ENCODE data around the gene PRR23E. TPM values are rescaled to one million over a fixed set of nuclear protein-coding genes. Genes with fewer than 3 reads are reported as not detected.

Gene PRR23E
- polyA plus RNA-seq, 1 of the 3 experiments (the other 2 are of a cell fraction): not detected

DNA sequence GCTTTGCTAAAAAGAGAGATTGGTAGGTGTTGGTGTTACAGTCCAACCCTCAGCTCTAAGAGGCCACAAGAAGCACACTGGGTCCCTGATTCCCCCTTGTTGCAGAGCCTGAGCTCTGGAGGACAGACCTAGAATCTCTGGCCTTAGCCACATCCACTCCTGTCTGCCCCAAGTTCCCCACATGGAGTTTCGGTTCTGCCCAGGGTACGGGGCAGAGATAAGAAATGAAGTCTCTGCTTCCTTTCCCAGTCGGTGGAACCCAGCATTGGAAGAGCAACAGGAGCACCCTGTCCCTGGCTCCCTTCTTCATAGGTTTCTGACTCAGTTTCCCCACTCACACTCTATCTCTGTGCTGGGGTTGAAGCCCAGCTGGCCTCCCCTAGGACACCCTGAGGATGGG, 13.2 kb downstream of the PRR23E start:
- Histone ChIP-seq H4K20me1 (ENCODE audit: insufficient read depth) (no peaks in the 10 kb centered on the region), H3K36me3 (replicated peaks in 1 of 2; ENCODE audit: control insufficient read depth in 1 of 2, insufficient read depth in 2 of 2, low read length in 1 of 2) (no peaks in the 10 kb centered on the region), H3K4me3 (ENCODE audit: low read depth in 2 of 2, low read length in 1 of 2) (no peak overlapping the region), H3K4me1 (ENCODE audit: control insufficient read depth in 1 of 2, insufficient read depth in 2 of 2, low read depth in 1 of 2, low read length in 1 of 2) (peaks cover 0 to 26% of the 10 kb centered on the region in 2 experiments; a peak in 1 of 4 replicates), H3K27ac (ENCODE audit: low read depth in 2 of 2, low read length in 1 of 2) (no peak overlapping the region), H3K79me2 (ENCODE audit: insufficient read depth) (no peaks in the 10 kb centered on the region), H3K27me3 (ENCODE audit: insufficient read depth) (no peaks in the 10 kb centered on the region), H3K9ac (no peak overlapping the region), H2AFZ (ENCODE audit: low read depth) (no peak overlapping the region), H3F3A (replicated peaks; ENCODE audit: insufficient read depth) (peaks cover 4% of the 10 kb centered on the region), H3K9me3 (peaks cover 3% of the 10 kb centered on the region; the same call in 1 of the 2 replicates), H3K4me2 (no peak overlapping the region), H3K9me2 (no peaks in the 10 kb centered on the region)
- 77% methylated on average over 3 of the region's 3 CpGs for WGBS (ENCODE audit: low lambda C conversion rate)
- CTCF ChIA-PET: interaction anchor here (1.5 kb wide), 1 partner anchor 64 kb away, joined by 5 read pairs; no protein-coding TSS in a partner anchor
- POLR2A ChIA-PET: no interaction called here
- no peak for TF ChIP-seq CHD2 (IDR thresholded peaks at IDR 0.05; ENCODE audit: low read length, partially characterized antibody)
- no peak for TF ChIP-seq NRF1 (IDR thresholded peaks at IDR 0.05; ENCODE audit: low read depth, low read length)
- no peak for TF ChIP-seq TAF1 (IDR thresholded peaks at IDR 0.05; ENCODE audit: borderline replicate concordance, low read depth, low read length)
- TF ChIP-seq SIN3A (IDR thresholded peaks at IDR 0.05; ENCODE audit: borderline replicate concordance, low read depth, low read length): no peak
- TF ChIP-seq EP300 (IDR thresholded peaks at IDR 0.05; ENCODE audit: borderline replicate concordance in 1 of 2, low read depth in 1 of 2, low read length in 1 of 2): no peak
- no peak for TF ChIP-seq RAD21 (IDR thresholded peaks at IDR 0.05; ENCODE audit: low read length)
- TF ChIP-seq CTCF (IDR thresholded peaks at IDR 0.05): no peak
- no peak for TF ChIP-seq EZH2phosphoT487 (IDR thresholded peaks at IDR 0.05; ENCODE audit: borderline replicate concordance, low read depth)
- no peak for TF ChIP-seq TEAD4 (IDR thresholded peaks at IDR 0.05; ENCODE audit: borderline replicate concordance, insufficient read depth)
- TF ChIP-seq RFX5 (IDR thresholded peaks at IDR 0.05; ENCODE audit: low read length): no peak
- TF ChIP-seq FOXJ3 (CRISPR knock-in tag; IDR thresholded peaks at IDR 0.05): no peak
- no peak for TF ChIP-seq RCOR1 (IDR thresholded peaks at IDR 0.05; ENCODE audit: low read length)
- TF ChIP-seq PBX3 (IDR thresholded peaks at IDR 0.05): no peak
- no peak for TF ChIP-seq ZBTB33 (IDR thresholded peaks at IDR 0.05; ENCODE audit: borderline replicate concordance, low read depth)
- TF ChIP-seq YY1 (IDR thresholded peaks at IDR 0.05; ENCODE audit: low read depth): no peak
- TF ChIP-seq, protein P1, sequence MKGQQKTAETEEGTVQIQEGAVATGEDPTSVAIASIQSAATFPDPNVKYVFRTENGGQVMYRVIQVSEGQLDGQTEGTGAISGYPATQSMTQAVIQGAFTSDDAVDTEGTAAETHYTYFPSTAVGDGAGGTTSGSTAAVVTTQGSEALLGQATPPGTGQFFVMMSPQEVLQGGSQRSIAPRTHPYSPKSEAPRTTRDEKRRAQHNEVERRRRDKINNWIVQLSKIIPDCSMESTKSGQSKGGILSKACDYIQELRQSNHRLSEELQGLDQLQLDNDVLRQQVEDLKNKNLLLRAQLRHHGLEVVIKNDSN (IDR thresholded peaks at IDR 0.05; ENCODE audit: borderline replicate concordance, low read depth): no peak
- no peak for DNase-seq

All from SK-N-SH (cell line).